Measurements from ENCODE around the gene TAF1B.
"Not testable (repeated sequence)": the region's sequence is repeated elsewhere in the genome, so short reads cannot be mapped to it uniquely, and the experiment has no call there.

TAF1B gene

GRCh38 chr2:9892236-9892635 is 49.0 kb downstream of the TAF1B start:
- H3K27me3 Mint-ChIP-seq: no peaks in the 10 kb centered on the region
- H3K36me3 Mint-ChIP-seq (ENCODE audit: insufficient read depth): peaks cover 30% of the 10 kb centered on the region
- H3K4me1 Mint-ChIP-seq (ENCODE audit: low read depth in 2 of 2): peaks cover 6 to 30% of the 10 kb centered on the region in 2 donors
- H3K9me3 Mint-ChIP-seq: no peaks in the 10 kb centered on the region
- no peak for DNase-seq
- no peak for ATAC-seq (replicated peaks)
- no peak overlapping the region for H3K4me3 Mint-ChIP-seq
- no peak overlapping the region for H3K27ac Mint-ChIP-seq

- no peaks in the 10 kb centered on the region for H3K27me3 Mint-ChIP-seq
- peak overlapping the region in 1 of 2 donors; percentile 81 for H3K27ac Mint-ChIP-seq
- no peaks in the 10 kb centered on the region for H3K9me3 Mint-ChIP-seq
- H3K4me1 Mint-ChIP-seq (ENCODE audit: low read depth in 2 of 2): peaks cover 2 to 28% of the 10 kb centered on the region in 2 donors
- DNase-seq: no peak
- no peak overlapping the region for H3K4me3 Mint-ChIP-seq
- peak; percentile 24 for ATAC-seq (replicated peaks)
- H3K36me3 Mint-ChIP-seq (ENCODE audit: insufficient read depth): peaks cover 5% of the 10 kb centered on the region
Measured at GRCh38 chr2:9895669-9896590, 52.7 kb downstream of the TAF1B start.

GRCh38 chr2:9897331-9897737 is 54.1 kb downstream of the TAF1B start:
- no peaks in the 10 kb centered on the region for H3K27me3 Mint-ChIP-seq
- H3K4me3 Mint-ChIP-seq: no peak overlapping the region
- DNase-seq (no peak), ATAC-seq (replicated peaks) (no peak)
- H3K36me3 Mint-ChIP-seq (ENCODE audit: insufficient read depth): peaks cover 5% of the 10 kb centered on the region
- H3K4me1 Mint-ChIP-seq (ENCODE audit: low read depth in 2 of 2): peaks cover 2 to 28% of the 10 kb centered on the region in 2 donors
- H3K9me3 Mint-ChIP-seq: no peaks in the 10 kb centered on the region
- peak overlapping the region in 1 of 2 donors; percentile 81 for H3K27ac Mint-ChIP-seq

- Mint-ChIP-seq H3K4me1 (ENCODE audit: low read depth in 2 of 2) (peaks cover 2 to 28% of the 10 kb centered on the region in 2 donors), H3K4me3 (no peak overlapping the region), H3K27me3 (no peaks in the 10 kb centered on the region), H3K36me3 (ENCODE audit: insufficient read depth) (peaks cover 5% of the 10 kb centered on the region), H3K9me3 (no peaks in the 10 kb centered on the region), H3K27ac (no peak overlapping the region)
- DNase-seq: no peak
- no peak for ATAC-seq (replicated peaks)
Measured at GRCh38 chr2:9897846-9898245, 54.6 kb downstream of the TAF1B start.

- H3K27ac Mint-ChIP-seq: no peak overlapping the region
- H3K27me3 Mint-ChIP-seq: no peaks in the 10 kb centered on the region
- H3K4me1 Mint-ChIP-seq (ENCODE audit: low read depth in 2 of 2): peaks cover 3 to 13% of the 10 kb centered on the region in 2 donors
- peaks cover 13% of the 10 kb centered on the region for H3K36me3 Mint-ChIP-seq (ENCODE audit: insufficient read depth)
- DNase-seq: no peak
- H3K4me3 Mint-ChIP-seq: no peak overlapping the region
- no peaks in the 10 kb centered on the region for H3K9me3 Mint-ChIP-seq
- no peak for ATAC-seq (replicated peaks)
Measured at GRCh38 chr2:9905413-9905812, 62.1 kb downstream of the TAF1B start.

- ATAC-seq (replicated peaks): no peak
- H3K4me3 Mint-ChIP-seq: no peak overlapping the region
- peaks cover 23% of the 10 kb centered on the region for H3K36me3 Mint-ChIP-seq (ENCODE audit: insufficient read depth)
- peaks cover 3 to 15% of the 10 kb centered on the region in 2 donors for H3K4me1 Mint-ChIP-seq (ENCODE audit: low read depth in 2 of 2)
- no peak overlapping the region for H3K27ac Mint-ChIP-seq
- no peaks in the 10 kb centered on the region for H3K9me3 Mint-ChIP-seq
- H3K27me3 Mint-ChIP-seq: no peaks in the 10 kb centered on the region
- no peak for DNase-seq
Measured at GRCh38 chr2:9907402-9907801, 64.1 kb downstream of the TAF1B start.

GRCh38 chr2:9908639-9909038 is 65.4 kb downstream of the TAF1B start:
- ATAC-seq (replicated peaks): no peak
- Mint-ChIP-seq H3K27me3 (no peaks in the 10 kb centered on the region), H3K9me3 (no peaks in the 10 kb centered on the region), H3K4me1 (ENCODE audit: low read depth in 2 of 2) (peaks cover 3 to 15% of the 10 kb centered on the region in 2 donors), H3K4me3 (no peak overlapping the region), H3K36me3 (ENCODE audit: insufficient read depth) (peaks cover 34% of the 10 kb centered on the region), H3K27ac (no peak overlapping the region)
- no peak for DNase-seq

- DNase-seq (no peak), ATAC-seq (replicated peaks) (no peak)
- peaks cover 36% of the 10 kb centered on the region for H3K36me3 Mint-ChIP-seq (ENCODE audit: insufficient read depth)
- H3K27ac Mint-ChIP-seq: no peak overlapping the region
- H3K9me3 Mint-ChIP-seq: no peaks in the 10 kb centered on the region
- H3K4me3 Mint-ChIP-seq: no peak overlapping the region
- H3K27me3 Mint-ChIP-seq: no peaks in the 10 kb centered on the region
- peaks cover 3 to 15% of the 10 kb centered on the region in 2 donors for H3K4me1 Mint-ChIP-seq (ENCODE audit: low read depth in 2 of 2)
Measured at GRCh38 chr2:9909106-9909505, 65.8 kb downstream of the TAF1B start.

- no peak for DNase-seq
- no peaks in the 10 kb centered on the region for H3K9me3 Mint-ChIP-seq
- H3K27me3 Mint-ChIP-seq: no peaks in the 10 kb centered on the region
- H3K4me3 Mint-ChIP-seq: no peak overlapping the region
- no peak overlapping the region for H3K27ac Mint-ChIP-seq
- no peak for ATAC-seq (replicated peaks)
- H3K4me1 Mint-ChIP-seq (ENCODE audit: low read depth in 2 of 2): peaks cover 3 to 15% of the 10 kb centered on the region in 2 donors
- H3K36me3 Mint-ChIP-seq (ENCODE audit: insufficient read depth): peaks cover 39% of the 10 kb centered on the region
Measured at GRCh38 chr2:9910699-9911098, 67.4 kb downstream of the TAF1B start.

- Mint-ChIP-seq H3K36me3 (ENCODE audit: insufficient read depth) (peaks cover 43% of the 10 kb centered on the region), H3K9me3 (no peaks in the 10 kb centered on the region), H3K4me3 (no peak overlapping the region), H3K27me3 (no peaks in the 10 kb centered on the region), H3K27ac (peak overlapping the region in 1 of 2 donors; percentile 10), H3K4me1 (ENCODE audit: low read depth in 2 of 2) (peaks cover 3 to 15% of the 10 kb centered on the region in 2 donors)
- DNase-seq (no peak), ATAC-seq (replicated peaks) (no peak)
Measured at GRCh38 chr2:9912468-9912867, 69.2 kb downstream of the TAF1B start.

GRCh38 chr2:9914384-9915065 is 71.3 kb downstream of the TAF1B start:
- peaks cover 0 to 6% of the 10 kb centered on the region in 2 donors for H3K4me1 Mint-ChIP-seq (ENCODE audit: low read depth in 2 of 2)

GRCh38 chr2:9918275-9918674 is 75.0 kb downstream of the TAF1B start:
- ATAC-seq (replicated peaks): no peak
- DNase-seq: no peak
- no peaks in the 10 kb centered on the region for H3K9me3 Mint-ChIP-seq
- H3K36me3 Mint-ChIP-seq (ENCODE audit: insufficient read depth): peaks cover 43% of the 10 kb centered on the region
- no peak overlapping the region for H3K4me3 Mint-ChIP-seq
- H3K4me1 Mint-ChIP-seq (ENCODE audit: low read depth in 2 of 2): no peaks in the 10 kb centered on the region
- H3K27me3 Mint-ChIP-seq: no peaks in the 10 kb centered on the region
- H3K27ac Mint-ChIP-seq: no peak overlapping the region

More at GRCh38 chr2:9914384-9915065, 71.3 kb downstream of the TAF1B start:
- no peak for ATAC-seq (replicated peaks)
- Mint-ChIP-seq H3K27ac (no peak overlapping the region), H3K4me3 (no peak overlapping the region), H3K27me3 (no peaks in the 10 kb centered on the region), H3K9me3 (no peaks in the 10 kb centered on the region), H3K36me3 (ENCODE audit: insufficient read depth) (peaks cover 46% of the 10 kb centered on the region)
- DNase-seq: no peak

- H3K27ac Mint-ChIP-seq: no peak overlapping the region
Measured at GRCh38 chr2:9919512-9919911, 76.2 kb downstream of the TAF1B start.

GRCh38 chr2:9927020-9927419 is 83.7 kb downstream of the TAF1B start:
- DNase-seq; H3K4me3 Mint-ChIP-seq; H3K4me1 Mint-ChIP-seq (ENCODE audit: low read depth in 2 of 2); H3K9me3 Mint-ChIP-seq; H3K27me3 Mint-ChIP-seq; ATAC-seq (replicated peaks); H3K27ac Mint-ChIP-seq: not testable (repeated sequence)
- H3K36me3 Mint-ChIP-seq (ENCODE audit: insufficient read depth): peaks cover 27% of the 10 kb centered on the region

More at GRCh38 chr2:9919512-9919911, 76.2 kb downstream of the TAF1B start:
- Mint-ChIP-seq H3K9me3 (no peaks in the 10 kb centered on the region), H3K36me3 (ENCODE audit: insufficient read depth) (peaks cover 42% of the 10 kb centered on the region), H3K27me3 (no peaks in the 10 kb centered on the region), H3K4me1 (ENCODE audit: low read depth in 2 of 2) (no peaks in the 10 kb centered on the region), H3K4me3 (no peak overlapping the region)
- DNase-seq: no peak
- no peak for ATAC-seq (replicated peaks)

All from effector memory CD8-positive, alpha-beta T cell (primary cell).